ENCODE data around the gene LCA5. TPM values are rescaled to one million over a fixed set of nuclear protein-coding genes. Genes with fewer than 3 reads are reported as not detected.

Gene LCA5
- total RNA-seq, 1 experiment from 2014 or later: 18.3 TPM

DNA sequence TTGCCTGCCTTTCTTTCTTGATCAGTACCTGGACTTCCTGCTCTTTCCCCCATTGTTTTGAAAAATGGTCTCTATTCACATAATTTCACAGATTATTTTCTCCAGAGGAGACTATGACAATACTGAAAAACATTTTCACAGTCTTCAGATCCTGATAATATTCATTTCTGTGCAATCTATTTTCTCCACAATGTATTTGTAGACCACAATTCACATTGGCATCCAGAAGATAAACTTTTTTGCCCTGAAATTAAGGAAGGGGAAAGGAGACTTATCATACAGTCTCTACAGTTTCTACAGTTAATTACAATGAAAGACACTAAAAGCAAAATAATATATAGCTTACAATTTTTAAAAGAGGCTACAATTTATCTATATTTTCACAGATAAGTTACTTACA is 18.4 kb downstream of the LCA5 start:
- peaks cover 12% of the 10 kb centered on the region for H3K4me1 Mint-ChIP-seq (ENCODE audit: low read depth, unreplicated experiment)
- H3K27ac Mint-ChIP-seq (ENCODE audit: unreplicated experiment): no peak overlapping the region
- H3K27me3 Mint-ChIP-seq (ENCODE audit: unreplicated experiment): no peaks in the 10 kb centered on the region
- BruUV-seq (replicated peaks): no TSS peak
- CTCF ChIA-PET: no interaction called here
- H3K9me3 Mint-ChIP-seq (ENCODE audit: low read depth, unreplicated experiment): no peaks in the 10 kb centered on the region
- H3K36me3 Mint-ChIP-seq (ENCODE audit: insufficient read depth, unreplicated experiment): peaks cover 8% of the 10 kb centered on the region
- no peak for DNase-seq
- TF ChIP-seq, protein P1, sequence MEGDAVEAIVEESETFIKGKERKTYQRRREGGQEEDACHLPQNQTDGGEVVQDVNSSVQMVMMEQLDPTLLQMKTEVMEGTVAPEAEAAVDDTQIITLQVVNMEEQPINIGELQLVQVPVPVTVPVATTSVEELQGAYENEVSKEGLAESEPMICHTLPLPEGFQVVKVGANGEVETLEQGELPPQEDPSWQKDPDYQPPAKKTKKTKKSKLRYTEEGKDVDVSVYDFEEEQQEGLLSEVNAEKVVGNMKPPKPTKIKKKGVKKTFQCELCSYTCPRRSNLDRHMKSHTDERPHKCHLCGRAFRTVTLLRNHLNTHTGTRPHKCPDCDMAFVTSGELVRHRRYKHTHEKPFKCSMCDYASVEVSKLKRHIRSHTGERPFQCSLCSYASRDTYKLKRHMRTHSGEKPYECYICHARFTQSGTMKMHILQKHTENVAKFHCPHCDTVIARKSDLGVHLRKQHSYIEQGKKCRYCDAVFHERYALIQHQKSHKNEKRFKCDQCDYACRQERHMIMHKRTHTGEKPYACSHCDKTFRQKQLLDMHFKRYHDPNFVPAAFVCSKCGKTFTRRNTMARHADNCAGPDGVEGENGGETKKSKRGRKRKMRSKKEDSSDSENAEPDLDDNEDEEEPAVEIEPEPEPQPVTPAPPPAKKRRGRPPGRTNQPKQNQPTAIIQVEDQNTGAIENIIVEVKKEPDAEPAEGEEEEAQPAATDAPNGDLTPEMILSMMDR (IDR thresholded peaks at IDR 0.05; ENCODE audit: unreplicated experiment): no peak
- intact Hi-C loops (cut with micrococcal nuclease; ENCODE audit: unreplicated experiment): no loop called here
- no peak overlapping the region for H3K4me3 Mint-ChIP-seq (ENCODE audit: low read depth, unreplicated experiment)

GRCh38 chr6:79515436-79515835 is 21.8 kb downstream of the LCA5 start:
- H3K4me3 Mint-ChIP-seq (ENCODE audit: low read depth, unreplicated experiment): no peak overlapping the region
- intact Hi-C loops (cut with micrococcal nuclease; ENCODE audit: unreplicated experiment): no loop called here
- TF ChIP-seq, protein P1 (IDR thresholded peaks at IDR 0.05; ENCODE audit: unreplicated experiment): no peak
- DNase-seq: no peak
- no TSS peak for BruUV-seq (replicated peaks)
- no peak overlapping the region for H3K27ac Mint-ChIP-seq (ENCODE audit: unreplicated experiment)
- no peaks in the 10 kb centered on the region for H3K4me1 Mint-ChIP-seq (ENCODE audit: low read depth, unreplicated experiment)
- H3K27me3 Mint-ChIP-seq (ENCODE audit: unreplicated experiment): no peaks in the 10 kb centered on the region
- peaks cover 25% of the 10 kb centered on the region for H3K36me3 Mint-ChIP-seq (ENCODE audit: insufficient read depth, unreplicated experiment)
- no peaks in the 10 kb centered on the region for H3K9me3 Mint-ChIP-seq (ENCODE audit: low read depth, unreplicated experiment)
- CTCF ChIA-PET: no interaction called here

DNA sequence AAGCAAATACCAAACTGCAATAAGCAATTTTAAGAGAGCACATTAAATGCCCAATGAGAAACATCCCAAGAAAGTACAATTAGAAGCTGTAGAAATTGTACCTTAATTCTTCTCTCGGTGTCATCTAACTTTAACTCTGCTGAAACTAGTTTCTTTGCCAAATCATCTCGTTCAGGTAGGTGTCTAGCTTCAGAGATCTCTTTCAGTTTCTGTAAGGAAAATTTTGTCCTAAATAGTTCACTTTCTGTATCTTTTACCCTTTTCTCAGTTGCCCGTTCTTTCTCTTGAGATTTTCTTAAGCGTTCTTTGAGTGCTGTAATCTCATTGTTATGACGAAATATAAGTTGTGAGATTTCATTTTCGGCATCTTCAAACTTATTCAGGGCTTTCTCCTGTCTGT is 24.1 kb downstream of the LCA5 start:
- CTCF ChIA-PET: interaction anchor here (1.4 kb wide), 1 partner anchor 46 kb away, joined by 3 read pairs; no protein-coding TSS in a partner anchor

DNA sequence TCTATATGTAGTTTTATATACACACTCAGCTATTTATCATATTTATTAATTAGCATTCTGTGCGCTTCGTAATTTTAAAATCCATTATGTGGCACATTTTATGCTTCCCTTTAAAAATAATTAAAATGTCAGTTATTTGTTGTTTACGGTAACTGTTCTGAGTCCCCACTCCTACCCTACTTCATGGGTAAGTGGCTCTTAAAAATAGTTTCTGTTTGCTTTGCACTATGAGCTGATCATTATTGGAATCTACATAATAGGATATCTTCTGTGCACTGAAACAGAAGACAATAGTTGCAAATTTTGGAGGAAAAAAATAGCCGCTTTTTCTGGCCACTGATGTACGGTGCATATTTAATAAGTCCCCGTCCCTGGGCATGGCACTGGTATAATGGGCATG is 25.2 kb downstream of the LCA5 start:
- TF ChIP-seq, protein P1 (IDR thresholded peaks at IDR 0.05; ENCODE audit: unreplicated experiment): no peak
- CTCF ChIA-PET: interaction anchor here (0.9 kb wide), 1 partner anchor 9 kb away, joined by 3 read pairs; no protein-coding TSS in a partner anchor
- Mint-ChIP-seq H3K4me3 (ENCODE audit: low read depth, unreplicated experiment) (no peak overlapping the region), H3K4me1 (ENCODE audit: low read depth, unreplicated experiment) (no peaks in the 10 kb centered on the region), H3K36me3 (ENCODE audit: insufficient read depth, unreplicated experiment) (peaks cover 17% of the 10 kb centered on the region), H3K27me3 (ENCODE audit: unreplicated experiment) (no peaks in the 10 kb centered on the region), H3K27ac (ENCODE audit: unreplicated experiment) (no peak overlapping the region), H3K9me3 (ENCODE audit: low read depth, unreplicated experiment) (no peaks in the 10 kb centered on the region)
- intact Hi-C loops (cut with micrococcal nuclease; ENCODE audit: unreplicated experiment): no loop called here
- BruUV-seq (replicated peaks): no TSS peak
- no peak for DNase-seq

More for the DNA sequence above, 24.1 kb downstream of the LCA5 start:
- no peaks in the 10 kb centered on the region for H3K9me3 Mint-ChIP-seq (ENCODE audit: low read depth, unreplicated experiment)
- H3K27ac Mint-ChIP-seq (ENCODE audit: unreplicated experiment): no peak overlapping the region
- no peaks in the 10 kb centered on the region for H3K27me3 Mint-ChIP-seq (ENCODE audit: unreplicated experiment)
- TF ChIP-seq, protein P1 (IDR thresholded peaks at IDR 0.05; ENCODE audit: unreplicated experiment): no peak
- H3K36me3 Mint-ChIP-seq (ENCODE audit: insufficient read depth, unreplicated experiment): peaks cover 17% of the 10 kb centered on the region
- DNase-seq: no peak
- no peak overlapping the region for H3K4me3 Mint-ChIP-seq (ENCODE audit: low read depth, unreplicated experiment)
- BruUV-seq (replicated peaks): no TSS peak
- intact Hi-C loops (cut with micrococcal nuclease; ENCODE audit: unreplicated experiment): no loop called here
- no peaks in the 10 kb centered on the region for H3K4me1 Mint-ChIP-seq (ENCODE audit: low read depth, unreplicated experiment)

Data from Calu3 (cell line).